Neural cell (in vitro differentiated cells): ENCODE results near the gene ABRACL. TPM values are rescaled to one million over a fixed set of nuclear protein-coding genes. Genes with fewer than 3 reads are reported as not detected.

Source experiments
- H2AFZ ChIP-seq: fragments of 200-600, 300-800 bp; sonication (generic), shearing (Covaris generic); 2 replicates; pipeline ENCODE4 v1.6.0; 2014; ENCODE audit warnings: low read depth, mild to moderate bottlenecking, antibody characterized with exemption, low read length, moderate library complexity
- H3F3A ChIP-seq: fragments of 200-600 bp; shearing (Covaris generic); 2 replicates; pipeline ENCODE4 v1.6.1; 2016; ENCODE audit warnings: mild to moderate bottlenecking, moderate library complexity, mixed read lengths, antibody characterized with exemption, low read length; ENCODE audit not compliant: insufficient read depth, poor library complexity, severe bottlenecking
- H3K27ac ChIP-seq: fragments of 200-600, 300-800 bp; sonication (generic), shearing (Covaris generic); 2 replicates; pipeline ENCODE4 v1.5.1; 2014; ENCODE audit warnings: mild to moderate bottlenecking, low read length, moderate library complexity
- H3K27me3 ChIP-seq: fragments of 300-800, 200-600 bp; sonication (generic), shearing (Covaris generic); 2 replicates; pipeline ENCODE4 v1.6.0; 2014; ENCODE audit warnings: mild to moderate bottlenecking, low read depth, low read length, moderate library complexity; ENCODE audit not compliant: insufficient read depth
- H3K36me3 ChIP-seq: fragments of 300-800, 200-600 bp; sonication (generic), shearing (Covaris generic); 2 replicates; pipeline ENCODE4 v1.5.1; 2014; ENCODE audit warnings: mild to moderate bottlenecking, antibody characterized with exemption, low read length, moderate library complexity; ENCODE audit not compliant: insufficient read depth
- H3K4me2 ChIP-seq: fragments of 300-800, 200-600 bp; sonication (generic), shearing (Covaris generic); 2 replicates; pipeline ENCODE4 v1.6.0; 2014; ENCODE audit warnings: mild to moderate bottlenecking, low read length
- H3K4me3 ChIP-seq: fragments of 300-800, 200-600 bp; sonication (generic), shearing (Covaris generic); 2 replicates; pipeline ENCODE4 v1.5.1; 2014; ENCODE audit warnings: mild to moderate bottlenecking, low read length, moderate library complexity
- H3K79me2 ChIP-seq: fragments of 200-600 bp; shearing (Covaris generic); replicated peaks from 2 replicates; pipeline ENCODE4 v1.6.0; 2014; ENCODE audit warnings: mild to moderate bottlenecking, low read length, moderate library complexity; ENCODE audit not compliant: insufficient read depth
- H3K9ac ChIP-seq: fragments of 300-800, 200-600 bp; sonication (generic), shearing (Covaris generic); 2 replicates; pipeline ENCODE4 v1.6.1; 2016; ENCODE audit warnings: mild to moderate bottlenecking, low read length, mixed read lengths
- H3K9me2 ChIP-seq: fragments of 200-600 bp; shearing (Covaris generic); 2 replicates; pipeline ENCODE4 v1.6.1; 2016; ENCODE audit warnings: mild to moderate bottlenecking, low read length, mixed read lengths; ENCODE audit not compliant: insufficient read depth
- H3K9me3 ChIP-seq: fragments of 200-600, 300-800 bp; sonication (generic), shearing (Covaris generic); 2 replicates; pipeline ENCODE4 v1.6.1; 2016; ENCODE audit warnings: mild to moderate bottlenecking, mixed run types, low read length, moderate library complexity, mixed read lengths
- H4K20me1 ChIP-seq: fragments of 200-600 bp; shearing (Covaris generic); 2 replicates; pipeline ENCODE4 v1.6.1; 2016; ENCODE audit warnings: mild to moderate bottlenecking, mixed run types; ENCODE audit not compliant: insufficient read depth
- EP300 ChIP-seq: fragments of 450-650 bp; conservative IDR thresholded peaks from 2 replicates; pipeline ENCODE4 v1.6.1; 2014; ENCODE audit warnings: antibody characterized with exemption, mild to moderate bottlenecking, moderate library complexity; ENCODE audit not compliant: poor library complexity, severe bottlenecking
- MXI1 ChIP-seq: fragments of 450-650 bp; conservative IDR thresholded peaks from 2 replicates; pipeline ENCODE4 v1.6.1; 2014; ENCODE audit warnings: antibody characterized with exemption, mild to moderate bottlenecking; ENCODE audit not compliant: poor library complexity, severe bottlenecking
- POLR2AphosphoS5 ChIP-seq: IDR thresholded peaks from 2 replicates; pipeline ENCODE4 v1.6.1; 2012
- RAD21 ChIP-seq: fragments of 450-650 bp; conservative IDR thresholded peaks from 2 replicates; pipeline ENCODE4 v1.6.1; 2014; ENCODE audit warnings: antibody characterized with exemption, mild to moderate bottlenecking, moderate library complexity
- SMC3 ChIP-seq: fragments of 450-650 bp; conservative IDR thresholded peaks from 2 replicates; pipeline ENCODE4 v1.6.1; 2014; ENCODE audit warnings: antibody characterized with exemption, mild to moderate bottlenecking, moderate library complexity; ENCODE audit not compliant: poor library complexity
- TAF1 ChIP-seq: IDR thresholded peaks from 2 replicates; pipeline ENCODE4 v1.6.1; 2012; ENCODE audit warnings: low read depth
- polyA plus RNA-seq: library from polyadenylated mRNA; depleted of rRNA; stranded (reverse); fragments of >200 nt; gene quantifications from 2 replicates; pipeline ENCODE4 v1.2.3, GENCODE V29; 2014
- TF ChIP-seq, protein P1 (sequence below): fragments of 450-650 bp; IDR thresholded peaks from 2 replicates; pipeline ENCODE4 v1.5.1; 2014; ENCODE audit warnings: antibody characterized with exemption, mild to moderate bottlenecking, moderate library complexity; ENCODE audit not compliant: poor library complexity, severe bottlenecking
- TF ChIP-seq, protein P2 (sequence below): IDR thresholded peaks from 2 replicates; pipeline ENCODE4 v1.6.1; 2012; ENCODE audit warnings: borderline replicate concordance

Gene ABRACL
- polyA plus RNA-seq, 1 donor from 2014 or later: 201 TPM

GRCh38 chr6:138986578-138986977 lies 42.0 kb upstream of the ABRACL start:
- Histone ChIP-seq H3K4me2 (peak overlapping the region; percentile 81), H3K9ac (peak overlapping the region; percentile 86), H3F3A (no peaks in the 10 kb centered on the region), H4K20me1 (no peaks in the 10 kb centered on the region), H3K36me3 (no peaks in the 10 kb centered on the region), H2AFZ (no peak overlapping the region), H3K27ac (peak overlapping the region; percentile 84), H3K79me2 (peaks cover 55% of the 10 kb centered on the region), H3K9me2 (no peaks in the 10 kb centered on the region), H3K4me3 (peak overlapping the region; percentile 94), H3K9me3 (no peaks in the 10 kb centered on the region), H3K27me3 (no peaks in the 10 kb centered on the region)
- TF ChIP-seq TAF1: no peak
- TF ChIP-seq EP300: no peak
- TF ChIP-seq, protein P1, sequence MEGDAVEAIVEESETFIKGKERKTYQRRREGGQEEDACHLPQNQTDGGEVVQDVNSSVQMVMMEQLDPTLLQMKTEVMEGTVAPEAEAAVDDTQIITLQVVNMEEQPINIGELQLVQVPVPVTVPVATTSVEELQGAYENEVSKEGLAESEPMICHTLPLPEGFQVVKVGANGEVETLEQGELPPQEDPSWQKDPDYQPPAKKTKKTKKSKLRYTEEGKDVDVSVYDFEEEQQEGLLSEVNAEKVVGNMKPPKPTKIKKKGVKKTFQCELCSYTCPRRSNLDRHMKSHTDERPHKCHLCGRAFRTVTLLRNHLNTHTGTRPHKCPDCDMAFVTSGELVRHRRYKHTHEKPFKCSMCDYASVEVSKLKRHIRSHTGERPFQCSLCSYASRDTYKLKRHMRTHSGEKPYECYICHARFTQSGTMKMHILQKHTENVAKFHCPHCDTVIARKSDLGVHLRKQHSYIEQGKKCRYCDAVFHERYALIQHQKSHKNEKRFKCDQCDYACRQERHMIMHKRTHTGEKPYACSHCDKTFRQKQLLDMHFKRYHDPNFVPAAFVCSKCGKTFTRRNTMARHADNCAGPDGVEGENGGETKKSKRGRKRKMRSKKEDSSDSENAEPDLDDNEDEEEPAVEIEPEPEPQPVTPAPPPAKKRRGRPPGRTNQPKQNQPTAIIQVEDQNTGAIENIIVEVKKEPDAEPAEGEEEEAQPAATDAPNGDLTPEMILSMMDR: no peak

DNA sequence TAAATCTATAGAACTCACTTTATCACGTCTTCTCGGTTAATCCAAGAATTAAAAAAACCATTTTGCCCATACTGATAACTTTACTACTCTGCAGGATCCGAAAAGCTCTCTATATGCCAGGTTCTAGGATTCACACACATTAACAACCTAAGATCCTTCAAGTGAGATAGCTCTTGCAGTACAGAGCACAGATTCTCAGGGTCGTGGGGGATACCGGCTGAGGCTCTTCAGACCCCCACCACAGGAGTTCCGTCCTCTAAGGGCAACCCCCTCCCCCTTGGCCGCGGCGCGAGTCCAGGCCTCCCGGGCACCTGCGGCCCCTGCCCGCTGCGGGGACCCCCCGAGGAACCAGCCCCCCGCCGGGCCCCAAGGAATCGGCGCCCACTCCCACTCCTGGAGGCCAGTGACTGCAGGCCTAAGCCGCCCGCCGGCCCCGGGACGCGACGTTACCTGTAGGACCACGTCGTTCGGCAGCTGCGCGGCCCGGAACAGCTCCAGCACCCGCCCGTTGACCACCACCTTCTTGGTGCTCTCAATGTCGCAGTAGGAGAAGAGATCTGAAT lies 41.4 kb upstream of the ABRACL start:
- Histone ChIP-seq H3K4me3 (peak overlapping the region; percentile 94), H3K27me3 (no peaks in the 10 kb centered on the region), H3K9me2 (no peaks in the 10 kb centered on the region), H3F3A (no peaks in the 10 kb centered on the region), H3K4me2 (peak overlapping the region; percentile 81), H2AFZ (peak overlapping the region; percentile 83), H3K9me3 (no peaks in the 10 kb centered on the region), H4K20me1 (no peaks in the 10 kb centered on the region), H3K27ac (peak overlapping the region; percentile 84), H3K79me2 (peaks cover 50% of the 10 kb centered on the region), H3K36me3 (no peaks in the 10 kb centered on the region), H3K9ac (peak overlapping the region; percentile 86)
- peak; percentile 7 for TF ChIP-seq TAF1
- TF ChIP-seq, protein P2, sequence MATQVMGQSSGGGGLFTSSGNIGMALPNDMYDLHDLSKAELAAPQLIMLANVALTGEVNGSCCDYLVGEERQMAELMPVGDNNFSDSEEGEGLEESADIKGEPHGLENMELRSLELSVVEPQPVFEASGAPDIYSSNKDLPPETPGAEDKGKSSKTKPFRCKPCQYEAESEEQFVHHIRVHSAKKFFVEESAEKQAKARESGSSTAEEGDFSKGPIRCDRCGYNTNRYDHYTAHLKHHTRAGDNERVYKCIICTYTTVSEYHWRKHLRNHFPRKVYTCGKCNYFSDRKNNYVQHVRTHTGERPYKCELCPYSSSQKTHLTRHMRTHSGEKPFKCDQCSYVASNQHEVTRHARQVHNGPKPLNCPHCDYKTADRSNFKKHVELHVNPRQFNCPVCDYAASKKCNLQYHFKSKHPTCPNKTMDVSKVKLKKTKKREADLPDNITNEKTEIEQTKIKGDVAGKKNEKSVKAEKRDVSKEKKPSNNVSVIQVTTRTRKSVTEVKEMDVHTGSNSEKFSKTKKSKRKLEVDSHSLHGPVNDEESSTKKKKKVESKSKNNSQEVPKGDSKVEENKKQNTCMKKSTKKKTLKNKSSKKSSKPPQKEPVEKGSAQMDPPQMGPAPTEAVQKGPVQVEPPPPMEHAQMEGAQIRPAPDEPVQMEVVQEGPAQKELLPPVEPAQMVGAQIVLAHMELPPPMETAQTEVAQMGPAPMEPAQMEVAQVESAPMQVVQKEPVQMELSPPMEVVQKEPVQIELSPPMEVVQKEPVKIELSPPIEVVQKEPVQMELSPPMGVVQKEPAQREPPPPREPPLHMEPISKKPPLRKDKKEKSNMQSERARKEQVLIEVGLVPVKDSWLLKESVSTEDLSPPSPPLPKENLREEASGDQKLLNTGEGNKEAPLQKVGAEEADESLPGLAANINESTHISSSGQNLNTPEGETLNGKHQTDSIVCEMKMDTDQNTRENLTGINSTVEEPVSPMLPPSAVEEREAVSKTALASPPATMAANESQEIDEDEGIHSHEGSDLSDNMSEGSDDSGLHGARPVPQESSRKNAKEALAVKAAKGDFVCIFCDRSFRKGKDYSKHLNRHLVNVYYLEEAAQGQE: no peak
- no peak for TF ChIP-seq MXI1

- H3K4me3 ChIP-seq: peak within 1 kb of the TSS; percentile 94
- no peaks in the 10 kb centered on the region for H3K9me3 ChIP-seq
- TF ChIP-seq RAD21: peak; percentile 73
- peak; percentile 36 for TF ChIP-seq EP300
- TF ChIP-seq, protein P1: peak; percentile 94
- peak; percentile 71 for TF ChIP-seq MXI1
- TF ChIP-seq, protein P2: peak; percentile 83
- TF ChIP-seq TAF1: no peak
- peak; percentile 84 for TF ChIP-seq SMC3
- peak; percentile 91 for TF ChIP-seq POLR2AphosphoS5
Observed at GRCh38 chr6:138987643-138988468, 40.7 kb upstream of the ABRACL start, which contains the start of gene REPS1. REPS1 (minus strand) TSS chr6:138988253; CDS start chr6:138987682, 571 bp downstream.

More at GRCh38 chr6:138987643-138988468, 40.7 kb upstream of the ABRACL start, which contains the start of gene REPS1:
- Histone ChIP-seq H3K79me2 (peaks cover 43% of the 10 kb centered on the region), H3K27me3 (no peaks in the 10 kb centered on the region), H4K20me1 (no peaks in the 10 kb centered on the region), H3K9ac (peak within 1 kb of the TSS; percentile 86), H3K36me3 (no peaks in the 10 kb centered on the region), H3K9me2 (no peaks in the 10 kb centered on the region), H2AFZ (peak within 1 kb of the TSS; percentile 83), H3K27ac (peak within 1 kb of the TSS; percentile 84), H3F3A (no peaks in the 10 kb centered on the region), H3K4me2 (peak within 1 kb of the TSS; percentile 81)
